GM12865 (cell line): ENCODE results near the gene CLDN8.

Experiments
- DNase-seq: peaks from one replicate; pipeline ENCODE4 v3.0.0; 2010; ENCODE audit warnings: low read depth
- H3K4me3 ChIP-seq: 2 replicates; pipeline ENCODE4 v1.5.1; 2011; ENCODE audit warnings: mild to moderate bottlenecking, low read depth, low read length, control low read depth
- CTCF ChIP-seq: IDR thresholded peaks from 2 replicates; pipeline ENCODE4 v1.5.1; 2011; ENCODE audit warnings: low read length, control low read depth, low read depth, inconsistent platforms; ENCODE audit not compliant: insufficient read depth; ENCODE audit errors: missing control alignments

The CLDN8 gene

GRCh38 chr21:30245061-30245460, 29.2 kb upstream of the CLDN8 start:
- no peak for TF ChIP-seq CTCF
- no peak overlapping the region for H3K4me3 ChIP-seq
- DNase-seq, result no peak

- TF ChIP-seq CTCF, result no peak
- DNase-seq, result no peak
- no peak overlapping the region for H3K4me3 ChIP-seq
These were observed 27.8 kb upstream of the CLDN8 start for GRCh38 chr21:30243691-30244090.

- DNase-seq, result no peak
- no peak overlapping the region for H3K4me3 ChIP-seq
- TF ChIP-seq CTCF, result no peak
These were observed 24.8 kb upstream of the CLDN8 start for GRCh38 chr21:30240661-30241060.

- no peak overlapping the region for H3K4me3 ChIP-seq
- DNase-seq, result no peak
- no peak for TF ChIP-seq CTCF
These were observed 22.3 kb upstream of the CLDN8 start for GRCh38 chr21:30238168-30238567.

- TF ChIP-seq CTCF, result no peak
- no peak overlapping the region for H3K4me3 ChIP-seq
- no peak for DNase-seq
These were observed 18.7 kb upstream of the CLDN8 start for GRCh38 chr21:30234643-30235042.

- no peak for DNase-seq
- TF ChIP-seq CTCF, result no peak
These were observed 18.2 kb upstream of the CLDN8 start for GRCh38 chr21:30234050-30234449.

GRCh38 chr21:30233228-30234020, 17.5 kb upstream of the CLDN8 start:
- no peak for DNase-seq
- H3K4me3 ChIP-seq, result no peak overlapping the region
- TF ChIP-seq CTCF, result no peak

More at GRCh38 chr21:30234050-30234449, 18.2 kb upstream of the CLDN8 start:
- no peak overlapping the region for H3K4me3 ChIP-seq
